ENCODE measurements around the gene SH2D1B. TPM values are rescaled to one million over a fixed set of nuclear protein-coding genes. Genes with fewer than 3 reads are reported as not detected.

SH2D1B gene
- total and polyA plus RNA-seq, 12 donors: 0.09 to 0.60 (median 0.15) TPM; not detected in 7

DNA sequence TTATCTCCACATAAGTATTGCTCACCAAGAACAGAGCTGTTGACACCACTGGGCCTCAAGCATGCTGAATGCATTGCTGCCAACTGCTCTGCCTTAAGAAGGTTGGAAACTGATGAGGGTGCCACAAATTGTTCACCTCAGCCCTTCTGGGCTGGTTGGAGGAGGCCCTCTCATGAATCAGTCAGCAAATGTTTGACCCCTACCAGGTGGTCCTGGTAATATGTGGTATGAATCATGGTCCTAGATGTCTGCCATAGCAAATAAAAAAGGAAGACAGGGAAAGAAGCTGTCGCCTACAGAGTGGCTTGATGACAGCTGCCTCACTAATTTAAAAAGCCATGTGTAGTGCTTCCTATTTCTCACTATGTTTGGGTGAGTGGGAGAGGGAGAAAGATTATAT, 47.4 kb downstream of the SH2D1B start:
- no peak for DNase-seq
- no peak for ATAC-seq
- H3K4me1 ChIP-seq: no peaks in the 10 kb centered on the region
- no peak overlapping the region for H3K27ac ChIP-seq
- TF ChIP-seq, protein P1, sequence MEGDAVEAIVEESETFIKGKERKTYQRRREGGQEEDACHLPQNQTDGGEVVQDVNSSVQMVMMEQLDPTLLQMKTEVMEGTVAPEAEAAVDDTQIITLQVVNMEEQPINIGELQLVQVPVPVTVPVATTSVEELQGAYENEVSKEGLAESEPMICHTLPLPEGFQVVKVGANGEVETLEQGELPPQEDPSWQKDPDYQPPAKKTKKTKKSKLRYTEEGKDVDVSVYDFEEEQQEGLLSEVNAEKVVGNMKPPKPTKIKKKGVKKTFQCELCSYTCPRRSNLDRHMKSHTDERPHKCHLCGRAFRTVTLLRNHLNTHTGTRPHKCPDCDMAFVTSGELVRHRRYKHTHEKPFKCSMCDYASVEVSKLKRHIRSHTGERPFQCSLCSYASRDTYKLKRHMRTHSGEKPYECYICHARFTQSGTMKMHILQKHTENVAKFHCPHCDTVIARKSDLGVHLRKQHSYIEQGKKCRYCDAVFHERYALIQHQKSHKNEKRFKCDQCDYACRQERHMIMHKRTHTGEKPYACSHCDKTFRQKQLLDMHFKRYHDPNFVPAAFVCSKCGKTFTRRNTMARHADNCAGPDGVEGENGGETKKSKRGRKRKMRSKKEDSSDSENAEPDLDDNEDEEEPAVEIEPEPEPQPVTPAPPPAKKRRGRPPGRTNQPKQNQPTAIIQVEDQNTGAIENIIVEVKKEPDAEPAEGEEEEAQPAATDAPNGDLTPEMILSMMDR (IDR thresholded peaks at IDR 0.05): no peak
- no peaks in the 10 kb centered on the region for H3K9me3 ChIP-seq
- WGBS, 2 donors: 92 to 98% methylated on average over 1 of the region's 1 CpG
- H3K4me3 ChIP-seq: no peak overlapping the region
- H3K27me3 ChIP-seq: no peaks in the 10 kb centered on the region
- H3K36me3 ChIP-seq: peaks cover 0 to 20% (median 0%) of the 10 kb centered on the region in 9 donors
- intact Hi-C loops (cut with DNase I): no loop called here

- Histone ChIP-seq H3K9me3 (no peaks in the 10 kb centered on the region), H3K27me3 (no peaks in the 10 kb centered on the region), H3K4me1 (peaks cover 0 to under 1% (median 0%) of the 10 kb centered on the region in 9 donors), H3K27ac (no peak overlapping the region), H3K4me3 (no peak overlapping the region), H3K36me3 (peaks cover 0 to 20% (median 0%) of the 10 kb centered on the region in 9 donors)
- ATAC-seq (no peak), DNase-seq (no peak)
- intact Hi-C loops (cut with DNase I): no loop called here
- 92 to 96% methylated on average over 3 of the region's 3 CpGs for WGBS, 2 donors
- TF ChIP-seq, protein P1 (IDR thresholded peaks at IDR 0.05): no peak
Measured at GRCh38 chr1:162363823-162364222, 48.1 kb downstream of the SH2D1B start.

- H3K27me3 ChIP-seq: no peaks in the 10 kb centered on the region
- WGBS, 2 donors: 97 to 98% methylated on average over 5 of the region's 5 CpGs
- H3K27ac ChIP-seq: no peak overlapping the region
- peaks cover 0 to 11% (median 0%) of the 10 kb centered on the region in 9 donors for H3K36me3 ChIP-seq
- DNase-seq (no peak), ATAC-seq (no peak)
- no peaks in the 10 kb centered on the region for H3K9me3 ChIP-seq
- intact Hi-C loops (cut with DNase I): no loop called here
- TF ChIP-seq, protein P1 (IDR thresholded peaks at IDR 0.05): no peak
- no peak overlapping the region for H3K4me3 ChIP-seq
- H3K4me1 ChIP-seq: peaks cover 0 to 13% (median 0%) of the 10 kb centered on the region in 9 donors
Measured at GRCh38 chr1:162361349-162361748, 50.6 kb downstream of the SH2D1B start.

DNA sequence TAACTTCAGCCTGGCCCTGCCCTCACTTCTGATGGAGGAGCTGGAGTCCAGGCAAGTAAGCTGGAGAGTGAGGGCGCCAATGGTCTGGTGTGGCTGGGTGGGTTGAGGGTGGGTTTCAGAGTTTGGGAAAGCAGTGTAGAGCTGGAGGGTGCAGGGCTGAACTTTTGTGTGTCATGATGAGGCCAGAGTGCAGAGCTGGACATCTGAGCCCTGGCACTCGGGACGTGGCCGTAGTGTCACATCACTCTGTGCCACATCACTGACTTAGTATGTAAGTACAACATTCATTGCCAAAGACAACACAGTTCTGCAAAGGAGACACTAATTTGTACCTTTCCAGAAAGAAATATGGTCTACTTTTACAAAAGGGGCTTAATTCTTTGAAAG, 51.1 kb downstream of the SH2D1B start:
- DNase-seq (no peak), ATAC-seq (no peak)
- H3K36me3 ChIP-seq: peaks cover 0 to 6% (median 0%) of the 10 kb centered on the region in 9 donors
- H3K27me3 ChIP-seq: no peaks in the 10 kb centered on the region
- intact Hi-C loops (cut with DNase I): no loop called here
- TF ChIP-seq, protein P1 (IDR thresholded peaks at IDR 0.05): no peak
- H3K9me3 ChIP-seq: no peaks in the 10 kb centered on the region
- H3K4me1 ChIP-seq: peaks cover 0 to 13% (median 0%) of the 10 kb centered on the region in 9 donors
- H3K27ac ChIP-seq: no peak overlapping the region
- H3K4me3 ChIP-seq: no peak overlapping the region
- 93 to 98% methylated on average over 4 of the region's 4 CpGs for WGBS, 2 donors

Measured in heart right ventricle (tissue), 16 donors.